Measurements from ENCODE around the gene ST6GALNAC6. TPM values are rescaled to one million over a fixed set of nuclear protein-coding genes. Genes with fewer than 3 reads are reported as not detected.
A peak's percentile ranks its signal among the peaks of the same experiment; 100 is the strongest.

The ST6GALNAC6 gene
- total RNA-seq, 1 experiment from 2014 or later, result 24.5 TPM

GRCh38 chr9:127890053-127890452 lies 9.3 kb downstream of the ST6GALNAC6 start:
- BruUV-seq (replicated peaks), result no TSS peak
- intact Hi-C loops (cut with micrococcal nuclease), result no loop called here
- peaks cover 22 to 58% of the 10 kb centered on the region in 2 experiments for H3K36me3 ChIP-seq (ENCODE audit: control insufficient read depth in 1 of 2, insufficient read depth in 2 of 2, low read length in 2 of 2)

GRCh38 chr9:127887792-127888191 lies 11.6 kb downstream of the ST6GALNAC6 start:
- Histone ChIP-seq H3K27me3 (ENCODE audit: insufficient read depth, low read length) (no peaks in the 10 kb centered on the region), H3K4me2 (ENCODE audit: low read length) (no peak overlapping the region), H3K79me2 (ENCODE audit: insufficient read depth, low read length) (no peaks in the 10 kb centered on the region), H3K36me3 (ENCODE audit: control insufficient read depth in 1 of 2, insufficient read depth in 2 of 2, low read length in 2 of 2) (peaks cover 8 to 36% of the 10 kb centered on the region in 2 experiments), H3K4me1 (ENCODE audit: control insufficient read depth in 1 of 2, insufficient read depth in 2 of 2, low read length in 2 of 2) (peaks cover 15 to 16% of the 10 kb centered on the region in 2 experiments; a peak in 3 of 4 replicates), H3K9me2 (ENCODE audit: insufficient read depth) (no peaks in the 10 kb centered on the region), H3K9me3 (ENCODE audit: control insufficient read depth in 1 of 2, insufficient read depth in 1 of 2, low read depth in 1 of 2, low read length in 2 of 2) (peaks cover 0 to 6% of the 10 kb centered on the region in 2 experiments; a peak in 1 of 4 replicates), H3K27ac (ENCODE audit: low read depth, low read length) (no peak overlapping the region), H4K20me1 (ENCODE audit: insufficient read depth) (no peaks in the 10 kb centered on the region), H3K9ac (ENCODE audit: low read length) (no peak overlapping the region), H2AFZ (ENCODE audit: low read depth, low read length, poor library complexity, severe bottlenecking) (no peak overlapping the region), H3K4me3 (replicated peaks in 1 of 2; ENCODE audit: low read depth in 1 of 2, low read length in 2 of 2) (no peak overlapping the region)
- intact Hi-C loops (cut with micrococcal nuclease), result no loop called here
- ATAC-seq (peak; percentile 60), DNase-seq (ENCODE audit: low read depth, low spot score) (no peak)
- POLR2A ChIA-PET, result no interaction called here
- BruUV-seq (replicated peaks), result no TSS peak
- peak in 2 of 3 experiments; percentile 15 to 25; a peak in 1 of 6 replicates for TF ChIP-seq CTCF (IDR thresholded peaks at IDR 0.05 in 2 of 3, conservative IDR thresholded peaks at IDR 0.05 in 1 of 3; ENCODE audit: borderline replicate concordance in 1 of 3, insufficient read depth in 1 of 3, low read depth in 2 of 3, low read length in 2 of 3)
- TF ChIP-seq REST (IDR thresholded peaks at IDR 0.05; ENCODE audit: low read depth), result no peak
- CTCF ChIA-PET, result no interaction called here
- RAD21 ChIA-PET (ENCODE audit: low non-redundant PET in 1 of 2, low total read pairs in 2 of 2, uncharacterized antibody in 2 of 2, unreplicated experiment in 2 of 2), result no interaction called here

More at GRCh38 chr9:127890053-127890452, 9.3 kb downstream of the ST6GALNAC6 start:
- DNase-seq (ENCODE audit: low read depth, low spot score) (no peak), ATAC-seq (peak; percentile 28; the same call in 1 of the 2 replicates)
- ChIA-PET RAD21 (ENCODE audit: low non-redundant PET in 1 of 2, low total read pairs in 2 of 2, uncharacterized antibody in 2 of 2, unreplicated experiment in 2 of 2) (no interaction called here), CTCF (no interaction called here), POLR2A (interaction anchor here (0.8 kb wide), 1 partner anchor 9 kb away, joined by 3 read pairs; the partner anchor contains the start of gene ST6GALNAC6)
- peaks cover 2 to 4% of the 10 kb centered on the region in 2 experiments; a peak in 2 of 4 replicates for H3K4me1 ChIP-seq (ENCODE audit: control insufficient read depth in 1 of 2, insufficient read depth in 2 of 2, low read length in 2 of 2)
- H3K9me2 ChIP-seq (ENCODE audit: insufficient read depth), result no peaks in the 10 kb centered on the region
- H3K27ac ChIP-seq (ENCODE audit: low read depth, low read length), result no peak overlapping the region
- no peak overlapping the region for H2AFZ ChIP-seq (ENCODE audit: low read depth, low read length, poor library complexity, severe bottlenecking)
- no peak overlapping the region for H3K9ac ChIP-seq (ENCODE audit: low read length)
- no peak for TF ChIP-seq RAD21 (IDR thresholded peaks at IDR 0.05; ENCODE audit: low read depth)
- no peak for TF ChIP-seq POLR2AphosphoS5 (IDR thresholded peaks at IDR 0.05; ENCODE audit: low read depth, low read length)
- no peak for TF ChIP-seq CTCF (IDR thresholded peaks at IDR 0.05 in 2 of 3, conservative IDR thresholded peaks at IDR 0.05 in 1 of 3; ENCODE audit: borderline replicate concordance in 1 of 3, insufficient read depth in 1 of 3, low read depth in 2 of 3, low read length in 2 of 3)
- TF ChIP-seq EGR1 (IDR thresholded peaks at IDR 0.05; ENCODE audit: low read depth), result no peak
- H3K79me2 ChIP-seq (ENCODE audit: insufficient read depth, low read length), result no peaks in the 10 kb centered on the region
- H3K4me2 ChIP-seq (ENCODE audit: low read length), result no peak overlapping the region
- H3K9me3 ChIP-seq (ENCODE audit: control insufficient read depth in 1 of 2, insufficient read depth in 1 of 2, low read depth in 1 of 2, low read length in 2 of 2), result peaks cover 0 to 15% of the 10 kb centered on the region in 2 experiments; a peak in 2 of 4 replicates
- H4K20me1 ChIP-seq (ENCODE audit: insufficient read depth), result no peaks in the 10 kb centered on the region
- H3K4me3 ChIP-seq (replicated peaks in 1 of 2; ENCODE audit: low read depth in 1 of 2, low read length in 2 of 2), result no peak overlapping the region
- no peaks in the 10 kb centered on the region for H3K27me3 ChIP-seq (ENCODE audit: insufficient read depth, low read length)
